DMS153 treated with DMSO at 0.1 percent for 48 hours (cell line): Measurements from ENCODE around the gene CDK5.
"Not testable (repeated sequence)": the region's sequence is repeated elsewhere in the genome, so short reads cannot be mapped to it uniquely, and the experiment has no call there.

Source experiments
- DNase-seq: peaks from one replicate; lab custom pipeline; 2025; ENCODE audit not compliant: unreplicated experiment; lab: John Stamatoyannopoulos, UW

CDK5 gene

DNA sequence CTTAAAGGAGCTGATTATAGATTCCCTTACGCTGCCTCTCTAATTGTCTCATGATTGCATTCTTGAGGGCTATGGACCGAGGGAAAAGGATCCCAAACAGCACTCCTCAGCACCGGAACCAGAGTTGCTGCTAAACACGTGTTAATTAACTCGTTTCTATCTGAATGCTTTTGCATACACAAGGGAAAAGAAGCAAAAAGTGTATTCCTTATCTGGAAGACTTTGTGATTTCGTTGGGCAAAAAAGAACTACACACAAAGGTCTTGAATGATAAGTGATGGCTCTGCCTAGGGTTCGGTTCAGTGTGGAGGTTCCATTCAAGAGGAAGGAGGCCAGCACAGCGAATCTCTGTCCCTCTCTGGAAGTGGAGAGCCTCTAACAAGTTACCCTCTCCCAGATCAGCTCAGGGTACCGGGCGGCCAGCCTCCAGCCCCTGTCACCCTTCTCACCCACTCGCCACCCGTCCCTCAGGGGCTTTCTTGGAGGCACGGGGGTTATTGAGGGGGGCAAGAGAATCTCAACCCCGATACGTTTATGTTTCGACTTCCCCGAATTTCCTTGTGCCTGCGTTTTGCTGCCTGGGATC lies 1.2 kb upstream of the CDK5 start:
- DNase-seq = no peak

DNA sequence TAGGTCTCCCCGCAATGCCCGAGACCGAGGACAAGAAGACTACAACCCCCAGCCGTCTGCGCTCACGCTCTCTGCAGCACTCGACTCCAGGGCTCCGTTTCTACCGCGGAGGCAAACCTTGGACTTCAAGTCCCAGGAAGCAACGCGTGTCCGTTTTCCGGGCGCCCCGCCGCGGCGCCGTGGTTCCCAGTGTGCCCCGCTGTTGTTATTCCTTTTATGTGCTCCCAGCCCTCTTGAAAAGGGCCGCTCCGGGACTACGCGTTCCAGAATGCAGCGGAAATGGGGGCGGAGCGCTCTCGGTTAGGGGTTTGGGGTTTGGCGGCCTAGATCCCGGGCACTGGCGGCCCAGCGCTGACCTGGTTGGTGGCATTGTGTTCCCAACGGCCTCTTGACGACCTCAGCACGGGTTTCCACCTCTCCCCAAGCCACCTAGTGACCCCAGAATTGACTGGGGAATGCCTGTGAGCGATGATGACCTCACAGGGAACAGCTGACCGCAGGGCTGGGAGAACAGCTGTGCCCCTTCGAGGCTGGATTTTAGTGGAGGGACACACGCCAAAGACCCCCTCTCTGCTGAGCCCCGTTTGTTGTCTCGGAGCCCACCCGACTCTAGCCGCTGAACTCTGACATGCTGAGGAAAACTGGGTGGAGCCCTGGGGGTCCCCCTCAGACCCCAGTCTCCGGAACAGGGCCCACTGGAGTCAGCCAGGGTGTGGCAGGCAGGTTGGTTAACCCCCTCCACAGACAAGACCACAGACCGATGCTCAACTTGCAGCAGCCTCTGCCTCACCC lies 488 bp upstream of the CDK5 start:
- peak; percentile 98 for DNase-seq

DNA sequence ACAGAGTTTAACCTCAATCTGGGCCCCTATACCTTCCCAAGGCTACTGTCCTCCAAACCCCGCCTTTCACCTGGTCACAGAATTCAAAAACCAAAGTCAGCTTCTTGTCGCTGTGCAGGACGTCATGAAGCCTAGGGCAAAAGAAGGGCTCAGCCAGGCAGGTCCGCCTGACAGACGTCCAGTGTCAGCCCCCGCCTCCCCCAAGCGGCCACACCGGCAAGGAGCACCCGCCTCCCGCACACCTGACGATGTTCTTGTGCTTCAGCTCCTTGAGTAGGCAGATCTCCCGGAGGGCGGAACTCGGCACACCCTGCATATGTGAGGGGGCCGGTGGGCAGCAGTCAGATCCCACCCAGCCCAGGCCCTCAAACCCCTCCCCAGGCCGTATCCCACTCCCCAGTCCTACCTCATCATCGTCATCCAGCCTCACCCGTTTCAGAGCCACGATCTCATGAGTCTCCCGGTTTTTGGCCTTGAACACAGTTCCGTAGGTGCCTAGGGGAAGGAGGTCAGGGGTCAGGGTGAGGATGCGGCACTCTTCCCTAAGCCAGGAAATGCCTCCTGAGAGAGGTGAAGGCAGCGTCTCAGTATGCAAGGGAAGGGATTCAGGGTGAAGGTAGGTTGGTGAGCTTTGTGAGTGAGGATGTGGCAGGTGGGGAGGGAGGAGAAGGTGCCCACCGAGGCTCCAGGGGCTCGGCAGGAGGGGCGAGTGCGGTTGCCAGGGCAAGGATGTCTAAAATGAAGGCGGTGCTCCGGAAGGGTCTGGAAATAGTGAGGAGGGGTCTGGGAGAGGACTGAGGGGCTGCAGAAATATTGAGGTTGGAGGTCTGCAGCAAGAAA lies 811 bp downstream of the CDK5 start:
- DNase-seq = no peak

DNA sequence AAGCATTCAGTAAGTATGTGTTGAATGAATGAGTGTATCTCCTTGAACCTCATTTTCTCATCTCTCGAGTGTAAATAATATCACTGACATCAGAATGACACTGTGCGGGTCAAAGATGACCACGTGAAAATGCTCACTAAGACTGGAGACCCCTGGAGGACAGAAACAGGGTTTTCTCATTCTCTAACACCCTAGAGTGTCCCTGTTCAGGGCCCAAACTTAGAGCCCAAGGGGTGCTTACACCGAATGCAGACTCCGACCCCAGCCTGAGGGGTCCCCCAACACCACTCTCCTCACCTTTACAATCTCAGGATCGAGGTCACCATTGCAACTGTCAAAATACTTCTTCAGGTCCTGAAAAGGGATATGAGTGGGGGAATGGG lies 1.4 kb downstream of the CDK5 start:
- DNase-seq = no peak

DNA sequence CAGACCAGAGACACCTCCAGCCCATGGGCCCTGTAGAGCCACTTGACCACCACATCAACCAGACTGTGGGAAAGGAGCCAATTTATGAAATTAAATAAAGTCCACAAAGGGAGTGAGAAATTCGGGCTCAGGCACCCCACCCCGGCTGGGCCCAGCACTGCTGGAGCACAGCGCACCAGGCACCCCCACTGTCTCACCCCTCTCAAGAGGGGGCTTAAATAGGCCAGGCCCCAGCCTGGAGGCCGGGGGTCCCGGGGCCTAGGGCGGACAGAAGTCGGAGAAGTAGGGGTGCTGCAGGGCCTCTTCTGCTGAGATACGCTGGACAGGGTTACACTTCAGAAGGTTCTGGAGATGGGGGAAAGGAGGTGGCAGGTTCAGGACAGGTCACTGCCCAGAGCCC lies 3.9 kb downstream of the CDK5 start:
- no peak for DNase-seq

DNA sequence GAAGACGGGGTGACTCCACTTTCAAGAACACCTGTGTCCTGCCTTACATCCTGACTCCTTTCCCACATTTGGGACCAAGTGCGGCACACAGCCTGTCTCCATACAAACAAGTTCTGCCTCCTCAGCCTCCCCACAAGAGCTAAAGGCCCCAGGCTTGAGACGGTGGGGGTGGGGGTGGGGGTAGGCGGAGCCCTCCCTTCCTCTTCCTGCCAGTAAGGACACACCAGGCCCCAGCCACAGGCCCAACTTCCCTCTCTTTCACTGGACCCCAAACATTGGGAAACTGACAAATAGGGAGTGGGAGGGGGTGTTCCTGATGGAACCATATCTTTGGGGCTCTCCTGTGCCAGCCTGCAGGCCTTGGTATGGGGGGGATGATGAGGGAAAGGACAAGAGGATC lies 4.6 kb downstream of the CDK5 start:
- DNase-seq = no peak

DNA sequence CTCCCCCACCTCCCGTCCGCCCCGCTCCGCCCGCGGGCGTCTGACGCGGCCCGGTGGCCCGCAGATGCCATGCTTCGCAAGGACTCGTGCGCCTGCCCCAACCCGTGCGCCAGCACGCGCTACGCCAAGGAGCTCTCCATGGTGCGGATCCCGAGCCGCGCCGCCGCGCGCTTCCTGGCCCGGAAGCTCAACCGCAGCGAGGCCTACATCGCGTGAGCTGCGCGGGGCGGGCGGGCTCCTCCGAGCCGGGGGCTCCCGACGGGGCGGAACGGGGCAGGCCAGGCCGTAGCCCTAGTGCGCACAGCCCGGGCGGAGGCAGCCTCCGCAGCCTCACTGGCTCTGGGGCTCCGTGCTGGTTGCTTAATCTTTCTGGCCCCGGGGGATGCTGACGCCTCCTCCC lies 6.6 kb downstream of the CDK5 start:
- no peak for DNase-seq

DNA sequence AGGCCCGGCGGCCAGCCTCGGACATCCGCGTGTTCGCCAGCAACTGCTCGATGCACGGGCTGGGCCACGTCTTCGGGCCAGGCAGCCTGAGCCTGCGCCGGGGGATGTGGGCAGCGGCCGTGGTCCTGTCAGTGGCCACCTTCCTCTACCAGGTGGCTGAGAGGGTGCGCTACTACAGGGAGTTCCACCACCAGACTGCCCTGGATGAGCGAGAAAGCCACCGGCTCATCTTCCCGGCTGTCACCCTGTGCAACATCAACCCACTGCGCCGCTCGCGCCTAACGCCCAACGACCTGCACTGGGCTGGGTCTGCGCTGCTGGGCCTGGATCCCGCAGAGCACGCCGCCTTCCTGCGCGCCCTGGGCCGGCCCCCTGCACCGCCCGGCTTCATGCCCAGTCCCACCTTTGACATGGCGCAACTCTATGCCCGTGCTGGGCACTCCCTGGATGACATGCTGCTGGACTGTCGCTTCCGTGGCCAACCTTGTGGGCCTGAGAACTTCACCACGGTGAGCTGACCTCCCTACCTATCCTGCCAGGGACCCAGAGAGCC lies 8.7 kb downstream of the CDK5 start:
- no peak for DNase-seq

DNA sequence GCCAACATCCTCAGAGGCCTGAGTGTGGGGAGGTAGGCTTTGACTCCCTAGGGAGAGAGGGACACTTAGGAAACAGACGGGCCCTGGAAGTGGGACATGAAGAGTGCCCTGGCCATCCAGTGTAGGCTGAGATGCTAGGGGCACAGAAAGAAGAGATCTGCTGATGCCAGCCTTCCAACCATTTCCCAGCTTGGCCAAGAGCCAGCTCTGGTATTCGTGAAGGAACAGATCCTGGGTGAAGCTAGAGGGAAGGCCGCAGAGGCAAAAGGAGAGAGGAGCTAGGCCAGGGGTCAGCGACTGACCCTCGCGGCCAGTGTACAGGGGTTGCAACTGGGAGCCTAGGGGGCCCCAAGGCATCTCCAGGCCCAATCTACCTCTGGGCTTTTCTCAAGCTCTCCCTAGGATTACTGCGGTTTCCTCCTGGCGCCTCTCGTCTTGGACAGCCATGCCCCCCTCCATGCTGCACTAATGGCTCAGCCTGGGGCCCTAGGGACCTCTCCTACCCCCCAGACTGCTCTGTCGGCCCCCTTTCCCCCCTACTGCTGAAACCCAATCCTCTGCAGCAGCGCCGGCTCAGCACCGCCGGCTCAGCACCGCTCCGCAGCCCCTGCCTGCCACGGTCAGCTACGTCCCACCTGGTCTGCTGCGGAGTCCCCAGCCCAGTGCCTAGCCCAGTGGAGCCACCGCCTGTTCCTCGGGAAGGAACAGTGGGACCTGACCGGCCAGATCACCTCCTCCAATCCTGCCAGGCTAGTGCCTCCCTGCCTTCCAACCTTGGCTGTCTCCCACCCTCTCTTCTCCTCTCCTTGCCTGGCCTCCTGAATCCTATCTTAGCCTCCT lies 9.5 kb downstream of the CDK5 start, which contains the start of gene ASIC3:
Gene ASIC3 (plus strand): TSS at position 556 of the 840 bp plus-strand sequence. CDS start 355 bp downstream, outside the sequence.
- DNase-seq = no peak

DNA sequence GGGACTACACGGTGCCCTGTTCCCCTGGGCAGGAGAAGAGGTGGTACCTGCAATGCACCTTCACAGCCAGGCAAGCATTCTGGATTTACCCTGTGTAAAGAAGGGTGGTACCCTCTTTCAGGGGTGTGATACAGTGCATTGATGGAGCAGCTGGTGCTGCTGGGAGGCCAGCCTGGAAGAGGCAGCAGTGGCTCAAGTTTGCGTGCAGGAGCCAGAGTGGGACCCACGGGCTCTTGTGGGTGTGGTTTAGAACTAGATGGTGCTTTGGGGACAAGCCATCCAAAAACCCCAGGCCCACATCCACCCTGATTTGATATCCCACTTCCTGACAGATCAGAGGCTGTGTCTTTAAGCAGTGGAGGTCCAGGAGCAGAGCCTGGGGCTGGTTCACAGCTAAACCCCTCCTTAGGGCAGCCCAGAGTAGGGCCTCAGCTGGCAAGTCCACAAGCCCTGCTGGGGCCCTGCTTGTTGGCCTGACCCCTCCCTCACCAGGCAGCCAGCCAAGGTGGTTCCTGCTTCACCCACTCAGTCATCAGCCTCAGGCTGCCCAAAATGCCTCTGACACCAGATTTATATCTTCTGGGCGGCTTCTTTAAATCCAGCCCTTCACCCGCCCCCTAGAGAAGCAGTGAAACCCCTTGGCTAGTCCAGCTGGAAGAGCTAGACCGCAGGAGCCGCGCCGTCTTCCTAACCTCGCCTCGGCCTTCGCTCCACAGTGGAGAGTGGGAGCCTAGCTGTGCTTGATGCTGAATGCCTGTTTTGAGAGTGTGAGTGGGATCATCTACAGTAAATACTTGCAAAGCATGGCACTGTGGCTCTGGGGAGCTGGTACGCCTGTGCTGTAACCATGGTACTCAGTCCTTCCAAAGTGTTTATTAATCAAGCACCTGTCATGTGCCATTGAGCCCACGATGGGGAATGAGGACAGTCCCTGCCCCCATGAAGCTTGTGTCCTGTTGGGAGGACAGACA lies 10.8 kb downstream of the CDK5 start:
- DNase-seq = no peak

DNA sequence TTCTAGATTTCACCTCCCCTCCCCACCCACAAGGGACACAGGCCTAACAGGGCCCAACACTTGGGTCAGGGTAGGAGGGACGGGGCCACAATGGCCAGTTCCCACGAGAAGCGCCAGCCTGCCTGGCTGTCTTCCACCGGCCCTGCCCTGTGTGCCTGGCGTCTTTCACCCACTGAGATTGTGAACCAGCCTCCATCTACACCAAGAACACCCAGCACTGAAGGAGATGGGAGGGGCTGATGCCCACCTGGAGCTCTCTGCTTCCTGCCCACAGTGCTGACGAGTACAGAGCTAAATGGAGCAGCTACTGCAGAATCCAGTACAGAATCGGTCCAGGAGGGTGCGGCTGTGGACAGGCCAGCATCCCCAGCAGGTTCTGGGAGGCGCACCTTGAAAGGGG lies 11.7 kb downstream of the CDK5 start:
- no peak for DNase-seq

DNA sequence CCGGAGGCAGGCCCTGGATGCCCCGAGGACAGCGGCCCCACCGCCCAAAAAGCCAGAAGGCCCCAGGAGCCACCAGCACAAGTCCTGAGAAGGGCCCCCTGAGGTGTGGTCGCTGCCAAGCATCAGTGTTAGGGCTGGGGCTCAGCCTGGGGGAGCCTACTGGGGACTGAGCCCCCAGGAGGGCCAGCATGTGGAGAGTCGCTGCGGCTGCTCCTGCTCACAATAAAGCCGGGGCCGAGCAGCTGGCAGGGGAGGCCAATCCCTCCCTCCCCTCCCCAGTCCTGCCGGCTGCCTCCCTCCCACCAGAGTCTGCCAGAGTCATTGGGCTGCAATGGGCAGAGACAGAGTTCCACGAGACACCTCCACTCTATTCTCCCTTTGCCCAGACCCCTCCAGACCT lies 12.4 kb downstream of the CDK5 start:
- DNase-seq = no peak

DNA sequence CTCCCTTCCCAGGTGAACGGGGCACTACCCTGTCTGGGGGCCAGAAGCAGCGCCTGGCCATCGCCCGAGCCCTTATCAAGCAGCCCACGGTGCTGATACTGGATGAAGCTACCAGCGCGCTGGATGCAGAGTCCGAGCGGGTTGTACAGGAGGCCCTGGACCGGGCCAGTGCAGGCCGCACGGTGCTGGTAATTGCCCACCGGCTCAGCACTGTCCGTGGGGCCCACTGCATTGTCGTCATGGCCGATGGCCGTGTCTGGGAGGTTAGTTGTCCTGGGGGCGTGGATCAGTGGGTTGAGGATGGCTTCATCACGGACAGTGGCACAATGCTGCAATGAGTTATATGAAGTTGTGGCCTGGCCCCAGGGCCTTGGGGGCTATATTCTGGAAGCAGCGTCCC lies 13.7 kb downstream of the CDK5 start:
- DNase-seq = no peak

DNA sequence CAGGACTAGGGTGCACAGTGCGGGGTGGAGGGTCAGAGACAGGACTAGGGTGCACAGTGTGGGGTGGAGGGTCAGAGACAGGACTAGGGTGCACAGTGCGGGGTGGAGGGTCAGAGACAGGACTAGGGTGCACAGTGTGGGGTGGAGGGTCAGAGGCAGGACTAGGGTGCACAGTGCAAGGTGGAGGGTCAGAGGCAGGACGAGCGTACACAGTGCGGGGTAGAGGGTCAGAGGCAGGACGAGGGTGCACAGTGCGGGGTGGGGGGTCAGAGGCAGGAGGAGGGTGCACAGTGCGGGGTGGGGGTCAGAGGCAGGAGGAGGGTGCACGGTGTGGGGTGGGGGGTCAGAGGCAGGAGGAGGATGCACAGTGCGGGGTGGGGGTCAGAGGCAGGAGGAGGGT lies 14.2 kb downstream of the CDK5 start:
- DNase-seq = not testable (repeated sequence)

DNA sequence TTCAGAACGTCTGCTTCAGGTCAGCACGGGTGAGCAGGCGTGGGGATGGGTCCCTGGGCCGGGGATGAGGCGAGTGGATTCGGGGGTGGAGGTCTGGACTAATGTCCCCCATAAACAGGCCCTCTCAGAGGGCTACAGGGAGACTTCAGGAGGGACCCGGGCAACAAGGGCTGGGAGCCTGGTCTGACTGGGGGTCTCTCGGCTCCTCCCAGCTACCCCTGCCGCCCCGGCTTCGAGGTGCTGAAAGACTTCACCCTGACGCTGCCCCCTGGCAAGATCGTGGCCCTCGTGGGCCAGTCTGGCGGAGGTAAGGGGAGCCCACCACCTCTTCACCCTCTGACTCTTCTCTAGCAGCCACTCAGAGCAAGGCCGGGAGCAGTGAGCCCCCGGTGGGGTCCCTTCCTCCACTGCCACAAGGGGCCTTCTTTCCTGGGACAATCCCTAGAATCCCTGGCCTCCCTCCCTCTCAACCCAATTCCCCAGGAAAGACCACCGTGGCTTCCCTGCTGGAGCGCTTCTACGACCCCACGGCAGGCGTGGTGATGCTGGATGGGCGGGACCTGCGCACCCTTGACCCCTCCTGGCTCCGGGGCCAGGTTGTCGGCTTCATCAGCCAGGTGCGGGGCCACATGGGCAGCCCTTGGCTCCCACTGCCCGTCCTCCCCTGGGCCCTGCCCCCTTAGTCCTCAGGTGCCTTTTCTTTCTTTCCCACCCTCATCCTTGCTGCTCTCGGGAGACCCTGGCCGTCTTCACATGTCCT lies 16.9 kb downstream of the CDK5 start:
- no peak for DNase-seq

DNA sequence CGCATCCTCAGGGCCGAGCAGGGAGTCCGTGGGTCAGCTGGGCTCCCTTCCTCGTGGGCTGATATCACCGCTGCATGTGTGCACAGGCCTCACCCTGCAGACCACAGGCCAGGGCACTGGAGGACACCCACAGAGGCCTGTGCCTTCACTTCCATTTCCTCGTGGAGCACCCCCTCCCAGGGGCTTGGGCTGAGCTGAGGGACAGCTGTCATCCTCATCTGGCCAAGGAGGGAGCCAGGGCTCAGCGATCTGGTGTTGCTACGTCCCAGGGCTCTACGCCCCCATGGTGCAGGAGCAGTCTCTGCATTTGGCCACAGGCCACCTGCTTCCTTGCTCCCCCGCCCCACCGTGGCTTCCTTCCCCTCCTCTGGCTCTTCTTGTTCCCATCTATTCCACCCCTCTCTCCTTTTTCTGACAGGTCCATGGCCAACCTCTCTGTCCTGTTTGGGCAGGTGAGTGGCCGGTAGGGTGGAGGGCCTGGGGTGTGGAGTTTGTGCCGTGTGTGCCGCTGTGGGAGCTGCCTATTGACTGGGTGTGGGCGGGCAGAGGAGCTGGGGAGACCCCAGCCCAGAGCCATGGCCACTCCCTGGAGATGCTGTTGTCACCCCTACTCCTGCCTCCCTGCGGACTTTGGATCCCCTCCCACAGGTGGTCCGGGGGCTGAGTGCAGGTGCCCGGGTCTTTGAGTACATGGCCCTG lies 17.7 kb downstream of the CDK5 start:
- no peak for DNase-seq

DNA sequence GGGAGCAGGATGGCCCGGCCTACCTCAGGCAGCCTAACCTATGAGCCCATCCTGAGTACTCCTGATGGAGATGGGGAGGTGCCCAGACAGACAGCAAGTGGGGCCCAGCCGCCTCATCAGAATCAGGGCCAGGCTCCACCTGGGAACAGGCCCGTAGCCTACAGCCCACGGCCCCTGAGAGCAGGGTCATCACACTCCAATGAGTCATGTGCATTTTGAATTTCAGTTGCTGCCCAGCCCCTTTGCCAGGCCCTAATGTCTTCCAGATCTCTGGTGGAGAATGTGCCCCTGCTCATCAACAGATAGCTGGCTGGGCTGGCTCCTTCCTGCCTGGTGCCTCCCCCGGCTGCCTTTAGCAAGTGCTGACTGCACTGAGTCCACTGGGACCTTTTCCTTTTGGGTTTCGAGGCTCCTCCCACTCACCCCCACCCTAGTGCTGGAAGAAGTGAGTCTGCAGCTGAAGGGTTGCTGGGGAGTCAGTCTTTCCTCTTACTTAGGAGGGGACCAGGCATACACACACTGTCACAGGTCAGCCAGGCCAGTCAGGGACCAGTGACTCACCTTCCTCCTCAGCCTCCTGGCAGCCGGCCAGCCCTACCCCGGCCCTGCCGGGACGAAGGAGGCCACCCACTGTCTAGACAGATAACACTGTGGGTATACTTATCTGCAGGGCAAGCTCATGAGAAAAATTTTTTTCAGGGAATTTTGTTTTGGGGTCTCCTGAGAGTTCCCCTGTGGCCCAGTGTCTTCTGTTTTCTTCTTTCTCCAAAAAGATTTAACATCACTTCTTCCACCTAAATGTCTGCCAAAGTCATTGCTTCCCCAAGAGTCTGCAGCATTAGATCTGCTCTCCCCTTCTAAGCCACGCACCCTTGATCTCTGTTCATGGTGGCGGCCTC lies 18.5 kb downstream of the CDK5 start:
- no peak for DNase-seq
